HG03469 (cell line): Measurements from ENCODE around the gene MAGI1.

Experiments
- ATAC-seq: cut with Tn5 transposase; IDR thresholded peaks from one replicate; pipeline ENCODE4 v1.9.1; 2021; ENCODE audit warnings: mild to moderate bottlenecking, moderate library complexity, moderate number of reproducible peaks; ENCODE audit not compliant: unreplicated experiment

Gene MAGI1

DNA sequence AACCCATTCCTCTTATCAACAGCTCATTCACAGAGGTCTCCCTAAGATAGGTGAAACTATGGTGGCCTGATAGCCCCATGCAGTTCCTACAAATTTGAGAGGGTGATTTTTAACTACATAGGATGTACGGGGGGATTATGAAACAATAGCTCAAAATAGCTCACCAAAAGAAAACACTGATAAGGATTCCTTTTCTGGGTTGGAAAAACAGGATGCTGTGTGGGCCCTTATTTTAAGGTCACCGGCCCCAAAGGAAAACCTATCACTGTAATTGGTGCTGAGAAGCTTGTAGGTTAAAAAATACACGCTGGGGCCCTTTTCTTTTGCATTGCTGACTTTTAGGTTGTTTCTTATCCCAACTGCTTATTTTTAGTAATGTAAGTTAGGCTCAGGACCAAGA lies 627.4 kb downstream of the MAGI1 start:
- ATAC-seq = no peak

- ATAC-seq = no peak
Observed at GRCh38 chr3:65409176-65409569, 629.5 kb downstream of the MAGI1 start.

GRCh38 chr3:65408531-65409175 lies 630.1 kb downstream of the MAGI1 start:
- ATAC-seq = no peak

- ATAC-seq = no peak
Observed at GRCh38 chr3:65406470-65406869, 632.2 kb downstream of the MAGI1 start.

DNA sequence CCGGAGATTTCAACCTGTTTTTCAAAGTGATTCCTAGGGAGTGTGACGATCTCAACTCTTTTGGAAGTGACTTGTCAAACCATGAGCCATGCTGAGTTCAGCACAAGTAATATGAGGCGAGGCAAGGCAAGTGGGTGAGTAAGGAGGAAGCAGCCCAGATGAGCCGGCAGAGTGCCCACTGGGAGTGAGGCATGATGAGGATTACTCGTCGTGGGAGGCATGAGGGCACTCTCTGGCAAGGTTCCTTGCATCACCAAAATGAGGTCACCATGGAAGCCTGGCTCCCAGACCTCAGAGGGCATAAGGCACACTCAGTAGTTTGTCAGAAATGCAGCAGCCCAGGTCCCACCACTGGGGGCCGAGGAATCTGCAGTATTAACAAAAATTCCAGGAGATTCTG lies 636.1 kb downstream of the MAGI1 start:
- no peak for ATAC-seq

- no peak for ATAC-seq
Observed at GRCh38 chr3:65401359-65402305, 637.1 kb downstream of the MAGI1 start.

GRCh38 chr3:65400899-65401298 lies 637.8 kb downstream of the MAGI1 start:
- no peak for ATAC-seq

DNA sequence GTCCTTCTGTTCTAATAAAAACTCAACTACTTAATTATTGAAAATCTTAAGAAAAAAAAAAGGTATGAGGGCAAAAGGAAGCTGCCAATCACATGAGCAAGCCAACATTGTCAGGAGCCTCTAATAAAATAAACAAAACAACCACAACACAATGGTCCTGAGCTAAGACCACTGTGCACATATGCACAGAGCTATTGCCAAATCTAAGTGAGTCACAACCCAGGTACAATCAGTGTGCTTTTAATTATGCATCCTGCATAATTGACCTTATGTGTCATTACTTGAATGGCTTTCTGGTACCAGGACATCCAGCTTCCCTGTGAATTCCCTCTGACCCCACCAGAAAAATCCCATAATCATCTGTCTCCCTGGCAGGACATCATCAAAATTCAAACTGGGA lies 639.8 kb downstream of the MAGI1 start:
- no peak for ATAC-seq

DNA sequence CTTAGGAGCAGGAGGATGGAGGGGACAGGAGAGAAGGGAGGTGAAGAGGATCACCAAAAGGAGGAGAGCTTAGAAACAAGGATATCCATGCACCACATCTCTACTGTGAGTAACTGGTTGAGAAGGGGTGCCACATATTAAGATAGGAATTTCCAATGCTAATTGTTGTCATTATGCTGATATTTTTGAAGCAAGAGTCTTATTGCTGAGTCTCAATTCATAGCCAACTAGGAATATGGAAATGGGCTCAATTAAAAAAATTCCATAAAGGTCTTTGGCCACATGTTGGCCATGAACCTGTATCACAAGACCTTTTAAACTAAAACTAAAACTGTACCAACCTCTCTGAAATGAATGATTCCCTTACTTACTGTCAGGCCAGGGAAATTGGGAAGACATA lies 642.6 kb downstream of the MAGI1 start:
- ATAC-seq = no peak

- ATAC-seq = no peak
Observed at GRCh38 chr3:65391068-65391467, 647.6 kb downstream of the MAGI1 start.

GRCh38 chr3:65385805-65386204 lies 652.9 kb downstream of the MAGI1 start:
- ATAC-seq = no peak

GRCh38 chr3:65381496-65382010 lies 657.2 kb downstream of the MAGI1 start:
- no peak for ATAC-seq

DNA sequence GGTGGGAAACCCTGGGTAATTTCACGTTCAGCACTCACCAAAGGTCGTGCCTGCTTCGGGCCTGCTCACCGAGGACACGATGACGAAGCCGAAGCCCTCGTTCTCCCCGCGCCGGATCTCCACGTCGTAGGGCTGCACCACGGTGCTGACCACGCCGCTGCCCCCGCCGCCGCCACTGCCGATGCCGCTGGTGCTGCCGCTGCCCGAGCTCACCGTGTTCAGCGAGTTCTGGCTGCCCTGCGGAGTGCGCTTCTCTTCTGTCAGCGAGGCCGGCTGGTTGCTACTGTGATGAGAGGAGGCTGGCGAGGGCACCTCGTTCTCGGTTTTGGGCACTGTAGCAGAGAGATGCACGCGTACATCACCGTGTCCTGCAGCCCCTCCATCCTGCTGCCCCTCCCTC lies 659.5 kb downstream of the MAGI1 start:
- ATAC-seq = no peak

DNA sequence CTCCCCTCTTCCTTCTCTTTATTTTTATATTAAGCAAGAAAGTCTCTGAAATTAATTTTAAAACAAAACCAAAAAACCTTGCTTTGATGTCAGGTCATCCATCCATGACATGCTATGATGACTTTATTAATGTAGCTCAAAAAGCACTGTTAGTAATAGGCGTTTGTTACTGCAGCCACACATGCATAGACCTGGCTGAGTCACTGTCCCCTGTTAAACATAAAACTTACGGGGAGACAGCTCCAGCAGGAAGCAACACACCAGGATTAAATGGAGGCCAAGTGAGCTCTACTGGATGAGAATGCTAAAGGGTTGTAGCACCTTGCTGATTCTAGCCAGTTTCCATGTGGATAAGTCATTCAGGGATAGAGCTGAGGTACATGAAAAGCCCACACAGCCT lies 661.1 kb downstream of the MAGI1 start:
- no peak for ATAC-seq

GRCh38 chr3:65376426-65376825 lies 662.3 kb downstream of the MAGI1 start:
- ATAC-seq = no peak

DNA sequence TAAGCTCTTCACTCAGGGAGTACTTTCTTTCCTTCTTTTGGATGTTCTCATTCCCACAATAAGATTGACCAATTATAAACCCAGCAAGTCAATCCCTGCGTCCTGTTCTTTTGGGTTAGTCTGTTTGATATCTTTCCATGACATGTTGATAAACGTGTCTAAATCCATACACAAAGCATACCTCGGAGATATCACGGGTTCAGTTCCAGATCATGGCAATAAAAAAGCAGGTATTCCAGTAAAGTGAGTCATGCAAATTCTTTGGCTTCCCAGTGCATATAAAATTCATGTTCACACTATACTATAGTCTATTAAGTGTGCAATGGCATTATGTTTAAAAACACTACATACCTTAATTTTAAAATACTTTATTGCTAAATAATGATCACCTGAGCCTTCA lies 667.7 kb downstream of the MAGI1 start:
- no peak for ATAC-seq

- no peak for ATAC-seq
Observed at GRCh38 chr3:65368866-65369265, 669.9 kb downstream of the MAGI1 start.

- ATAC-seq = no peak
Observed at GRCh38 chr3:65362688-65363087, 676.0 kb downstream of the MAGI1 start.

DNA sequence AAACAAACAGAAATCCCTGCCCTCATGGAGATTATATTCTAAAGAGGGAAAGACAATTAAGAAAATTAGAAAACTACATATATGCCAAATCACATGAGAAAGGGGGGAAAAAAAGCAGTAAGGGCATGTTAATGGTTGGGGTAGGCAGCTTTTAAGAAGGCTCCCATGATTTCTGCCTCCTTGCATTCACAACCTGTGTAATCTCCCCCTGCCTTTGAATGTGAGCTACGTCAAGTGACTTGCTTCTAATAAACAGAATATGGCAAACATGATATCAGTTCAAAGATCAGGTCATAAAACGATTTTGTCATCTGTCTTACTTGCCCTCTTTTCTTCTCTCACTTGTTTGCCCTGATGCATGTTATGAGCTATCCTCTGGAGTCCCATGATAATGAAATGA lies 677.3 kb downstream of the MAGI1 start:
- no peak for ATAC-seq

DNA sequence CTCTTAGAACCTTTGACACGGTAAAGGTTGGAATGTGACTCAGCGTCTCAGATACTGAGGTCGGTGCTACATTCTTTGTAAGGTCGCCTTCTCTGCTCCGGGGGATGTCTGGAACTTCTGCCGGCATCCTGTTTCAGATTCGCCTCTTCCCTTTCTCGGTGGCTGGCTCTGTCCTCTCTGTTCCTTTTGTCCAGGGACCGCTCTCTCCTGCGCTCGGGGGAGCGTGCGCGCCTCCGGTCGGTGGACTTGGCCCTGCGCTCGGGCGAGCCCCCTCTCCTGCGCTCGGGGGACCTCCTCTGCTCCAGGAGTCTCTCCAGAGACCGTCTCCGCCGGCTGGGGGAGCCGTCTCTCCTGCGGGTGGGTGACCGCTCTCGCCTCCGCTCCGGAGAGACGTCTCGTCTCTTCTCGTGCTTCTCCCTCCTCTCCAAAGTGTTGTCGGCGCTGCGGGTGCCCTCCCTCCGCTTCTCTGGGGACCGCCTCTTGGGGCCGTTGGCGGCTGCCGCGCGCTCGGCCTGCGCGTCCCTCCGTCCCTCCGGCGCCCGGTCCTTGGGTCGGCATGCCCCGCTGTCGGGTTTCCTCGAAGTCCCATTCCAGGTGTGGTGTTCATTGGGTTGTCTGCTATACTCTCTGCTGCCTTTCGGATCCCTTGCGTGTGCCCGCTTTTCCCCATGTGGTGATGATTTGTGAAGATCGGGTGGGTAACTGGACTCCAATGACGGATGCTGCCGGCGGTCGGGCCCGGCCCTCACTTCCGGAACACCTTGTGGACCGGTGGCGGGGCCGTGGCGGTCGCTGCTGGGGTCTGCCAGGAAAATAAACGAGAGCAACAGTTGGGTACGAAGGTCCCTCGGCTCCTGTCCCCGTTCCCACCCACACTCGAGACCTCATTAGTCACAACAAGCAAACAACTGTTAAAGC lies 682.1 kb downstream of the MAGI1 start:
- ATAC-seq = no peak

DNA sequence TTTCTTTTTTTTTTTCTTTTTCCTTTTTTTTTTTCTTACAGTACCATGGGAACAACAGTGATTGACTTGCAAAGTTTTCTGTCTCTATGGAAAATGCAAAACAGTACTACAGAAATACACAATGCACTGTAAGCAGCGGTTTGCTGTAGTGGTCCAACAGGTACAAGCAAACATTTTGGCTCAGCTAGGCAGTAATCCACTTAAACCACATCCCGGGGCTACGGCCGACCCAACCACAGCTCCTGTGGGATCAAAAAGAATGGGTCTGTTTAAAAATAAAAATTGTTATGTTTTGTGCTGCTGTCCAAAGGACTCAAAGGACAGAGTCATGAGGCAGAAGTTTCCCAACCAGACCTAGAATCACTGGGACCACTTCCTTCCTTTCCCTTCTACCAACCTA lies 683.8 kb downstream of the MAGI1 start:
- ATAC-seq = no peak
